ENCODE results near the gene SLC16A9. TPM values are rescaled to one million over a fixed set of nuclear protein-coding genes. Genes with fewer than 3 reads are reported as not detected.

The SLC16A9 gene
- total RNA-seq, 1 experiment from 2014 or later: not detected

Other genes with a start within 250 kb of the SLC16A9 start
- gene MRLN, start 43.6 kb upstream of the SLC16A9 start, total RNA-seq (2014; rRNA removed; shearing (Covaris generic); ENCODE audit: low replicate concordance): 0.25 TPM in 1 of 2 replicates, not detected in the other
- gene CCDC6, start 196.7 kb upstream of the SLC16A9 start, total RNA-seq (2014; rRNA removed; shearing (Covaris generic); ENCODE audit: low replicate concordance): 25.7 and 50.9 TPM in 2 replicates

Measured in Karpas-422 (cell line).